IPS-18c (cell line): ENCODE data around the gene ATF7.
"Not testable (repeated sequence)": the region's sequence is repeated elsewhere in the genome, so short reads cannot be mapped to it uniquely, and the experiment has no call there.

Experiments
- H3K4me3 ChIP-seq: 2 replicates; pipeline ENCODE4 v1.7.0; 2013; ENCODE audit warnings: low read depth, mild to moderate bottlenecking, low read length, moderate library complexity; ENCODE audit not compliant: insufficient read depth
- H3K9me3 ChIP-seq: one replicate; pipeline ENCODE4 v1.6.1; 2013; ENCODE audit warnings: mild to moderate bottlenecking, low read length, moderate library complexity; ENCODE audit not compliant: control insufficient read depth, insufficient read depth

ATF7 gene

GRCh38 chr12:53561590-53561953 is 64.6 kb downstream of the ATF7 start:
- no peaks in the 10 kb centered on the region for H3K9me3 ChIP-seq
- H3K4me3 ChIP-seq = no peak overlapping the region

DNA sequence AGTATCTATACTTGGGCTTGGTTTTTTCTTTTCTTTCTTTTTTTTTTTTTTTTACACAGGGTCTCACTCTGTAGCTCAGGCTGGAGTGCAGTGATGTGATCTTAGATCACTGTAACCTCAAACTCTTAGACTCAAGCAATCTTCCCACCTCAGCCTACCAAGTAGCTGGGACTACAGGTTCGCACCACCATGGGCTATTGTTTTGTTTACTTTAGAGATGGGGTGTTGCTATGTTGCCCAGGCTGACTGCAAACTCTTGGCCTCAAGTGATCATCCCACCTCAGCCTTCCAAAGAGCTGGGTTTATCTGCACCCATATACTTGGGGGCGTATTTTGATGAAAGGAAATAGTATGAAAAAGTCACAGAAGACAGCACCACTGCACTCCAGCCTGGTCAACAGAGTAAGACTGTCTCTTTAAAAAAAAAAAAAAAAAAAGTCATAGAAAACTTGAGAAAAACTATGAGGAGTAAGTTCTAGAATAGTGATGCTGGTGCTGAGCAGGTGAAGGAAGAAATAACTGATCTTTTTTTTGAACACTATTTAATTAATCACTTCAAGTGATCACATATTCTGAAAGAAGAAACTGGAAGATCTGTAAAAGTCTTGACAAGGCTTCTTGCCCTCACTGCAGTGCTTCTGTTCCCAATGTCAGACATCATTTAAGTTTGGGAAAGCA is 65.1 kb downstream of the ATF7 start:
- no peaks in the 10 kb centered on the region for H3K9me3 ChIP-seq
- H3K4me3 ChIP-seq = no peak overlapping the region

DNA sequence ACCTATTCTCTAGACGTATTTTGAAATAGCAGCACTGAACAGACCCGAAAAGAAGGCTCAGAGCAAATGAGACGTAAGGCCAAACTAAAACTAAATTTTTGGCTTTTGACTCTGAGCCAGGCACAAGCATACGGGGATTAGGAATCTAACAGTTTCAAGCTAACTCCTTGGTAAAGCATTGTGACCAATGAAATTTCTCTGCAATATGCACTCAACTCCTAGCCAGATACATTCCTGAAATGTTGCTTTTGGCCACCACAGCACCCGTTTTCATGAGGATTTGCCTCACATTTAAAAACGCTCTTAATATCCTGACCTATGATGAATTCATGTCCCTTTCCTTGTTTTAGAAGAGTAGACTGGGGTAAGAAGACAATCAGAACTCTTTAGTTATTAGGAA is 65.8 kb downstream of the ATF7 start:
- no peak overlapping the region for H3K4me3 ChIP-seq

DNA sequence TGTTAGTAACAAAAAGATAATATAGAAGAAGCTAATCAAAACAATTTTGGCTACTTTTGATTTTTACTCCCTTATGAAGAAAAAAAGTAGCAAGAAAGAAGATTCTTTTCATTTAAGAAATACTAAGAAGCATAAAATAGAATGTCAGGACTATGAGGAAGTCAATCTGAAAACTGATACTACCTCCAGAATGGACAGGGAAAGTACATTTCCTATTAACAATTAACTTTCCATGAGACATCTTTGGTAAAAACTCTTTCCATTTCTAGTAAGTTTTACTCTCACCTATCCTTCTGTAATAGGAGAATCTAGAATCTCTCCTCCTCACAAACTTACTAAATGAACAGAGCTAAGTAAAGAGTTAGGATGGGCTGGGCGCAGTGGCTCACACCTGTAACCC is 67.6 kb downstream of the ATF7 start:
- Histone ChIP-seq H3K9me3 (no peaks in the 10 kb centered on the region), H3K4me3 (no peak overlapping the region)

More for the DNA sequence above, 65.8 kb downstream of the ATF7 start:
- H3K9me3 ChIP-seq = no peaks in the 10 kb centered on the region

DNA sequence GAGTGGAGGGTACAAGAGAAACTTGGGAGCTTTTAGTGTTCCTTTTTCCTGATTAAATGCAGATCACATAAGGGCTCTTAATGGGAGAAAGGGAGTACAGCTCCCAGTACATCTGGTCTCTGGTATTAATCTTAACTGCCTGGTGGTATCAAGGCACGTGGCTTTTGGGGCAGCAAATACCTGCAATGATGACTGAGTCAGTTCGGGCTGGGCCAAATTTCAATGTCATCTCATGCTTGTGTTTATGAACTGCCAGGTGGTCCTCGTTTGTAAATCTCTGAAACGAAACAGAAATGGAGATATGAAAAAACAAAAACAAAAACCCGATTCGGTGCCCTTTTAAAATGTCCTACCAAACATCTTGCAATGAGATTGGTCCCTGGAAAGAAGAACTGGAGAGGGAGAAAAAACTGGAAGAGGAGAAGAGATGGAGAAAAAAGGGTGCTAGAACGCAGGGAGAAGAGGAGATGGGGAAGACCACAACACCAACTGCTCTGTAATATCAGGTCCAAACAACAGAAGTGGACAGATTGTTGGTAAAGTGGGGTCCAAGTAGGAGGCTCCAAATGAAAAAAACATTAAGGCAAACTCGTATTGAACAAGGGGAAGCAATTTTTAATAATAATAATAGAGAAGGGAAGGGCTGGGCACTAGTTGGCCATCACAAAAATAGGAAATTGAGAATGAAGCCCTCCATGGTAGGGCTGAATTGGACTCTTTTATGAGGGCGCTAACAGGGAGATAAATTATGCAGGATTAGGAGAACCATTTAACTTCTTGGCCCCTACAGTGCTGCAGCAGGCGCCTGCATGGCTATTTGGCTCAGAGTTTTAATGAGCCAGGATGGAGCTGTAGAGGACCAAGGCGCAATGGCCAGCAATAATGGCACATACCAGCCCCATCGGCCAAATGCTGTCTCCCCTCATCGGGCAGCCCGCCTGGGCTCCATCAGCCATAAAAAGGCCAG is 73.5 kb downstream of the ATF7 start:
- Histone ChIP-seq H3K9me3 (peaks cover 3% of the 10 kb centered on the region), H3K4me3 (no peak overlapping the region)

DNA sequence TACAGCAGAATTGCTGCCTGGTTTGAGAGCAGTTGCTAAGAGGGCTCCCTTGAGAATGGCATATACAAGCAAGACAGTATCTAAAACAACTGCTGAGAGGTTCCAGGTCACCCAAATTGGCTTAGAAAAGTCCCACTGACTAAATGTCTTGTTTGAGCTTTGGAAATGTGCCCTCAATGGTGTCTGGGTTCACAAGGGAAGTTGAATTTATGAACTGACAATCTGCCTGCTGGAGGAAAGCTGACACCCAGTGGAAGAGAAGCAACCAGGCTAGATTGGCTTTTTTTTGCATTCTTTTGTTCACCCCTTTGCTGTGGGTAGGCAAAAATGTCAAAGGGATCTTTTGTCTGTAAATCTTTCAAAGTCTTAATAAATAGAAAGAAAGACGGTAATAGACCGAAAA is 74.3 kb downstream of the ATF7 start:
- no peak overlapping the region for H3K4me3 ChIP-seq
- peaks cover 3% of the 10 kb centered on the region for H3K9me3 ChIP-seq

- Histone ChIP-seq H3K9me3 (peaks cover 3% of the 10 kb centered on the region), H3K4me3 (no peak overlapping the region)
Observed at GRCh38 chr12:53550595-53550994, 75.6 kb downstream of the ATF7 start.

- H3K9me3 ChIP-seq, H3K4me3 ChIP-seq: not testable (repeated sequence)
Observed at GRCh38 chr12:53550131-53550530, 76.1 kb downstream of the ATF7 start.

DNA sequence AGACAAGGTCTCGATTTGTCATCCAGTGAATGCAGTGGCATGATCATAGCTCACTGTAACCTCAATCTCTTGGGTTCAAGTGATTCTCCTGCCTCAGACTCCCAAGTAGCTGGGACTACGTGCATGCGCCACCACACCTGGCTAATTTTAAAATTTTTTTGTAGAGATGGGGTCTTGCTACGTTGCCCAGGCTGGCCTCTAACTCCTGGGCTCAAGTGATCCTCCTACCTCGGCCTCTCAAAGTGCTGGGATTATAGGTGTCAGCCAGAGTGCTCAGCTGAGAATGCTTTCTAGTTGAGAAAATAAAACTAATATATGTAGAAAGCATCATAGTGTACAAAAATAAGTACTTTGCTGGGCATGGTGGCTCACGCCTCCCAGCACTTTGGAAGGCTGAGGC is 77.8 kb downstream of the ATF7 start:
- not testable (repeated sequence) for H3K4me3 ChIP-seq, H3K9me3 ChIP-seq

DNA sequence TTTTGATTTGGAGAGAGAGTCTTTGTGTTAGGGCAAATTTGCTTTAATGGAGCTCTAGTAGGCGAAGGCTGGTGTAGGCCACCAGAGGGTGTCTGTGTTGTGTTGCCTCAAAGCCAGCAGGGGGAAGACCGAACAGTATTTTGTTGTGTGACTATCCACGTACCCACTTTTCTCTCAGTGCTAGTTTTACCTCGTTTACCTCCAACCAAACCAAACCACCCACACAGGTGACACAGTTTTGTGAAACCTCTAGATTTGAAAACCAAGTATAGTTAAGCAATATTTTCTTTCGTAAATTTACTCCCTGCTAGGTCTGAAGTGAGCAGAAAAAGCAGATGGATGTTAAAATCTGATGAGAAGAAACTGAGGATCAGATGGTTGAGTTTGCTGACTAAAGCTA is 82.6 kb downstream of the ATF7 start:
- Histone ChIP-seq H3K4me3 (no peak overlapping the region), H3K9me3 (peaks cover 3% of the 10 kb centered on the region)

DNA sequence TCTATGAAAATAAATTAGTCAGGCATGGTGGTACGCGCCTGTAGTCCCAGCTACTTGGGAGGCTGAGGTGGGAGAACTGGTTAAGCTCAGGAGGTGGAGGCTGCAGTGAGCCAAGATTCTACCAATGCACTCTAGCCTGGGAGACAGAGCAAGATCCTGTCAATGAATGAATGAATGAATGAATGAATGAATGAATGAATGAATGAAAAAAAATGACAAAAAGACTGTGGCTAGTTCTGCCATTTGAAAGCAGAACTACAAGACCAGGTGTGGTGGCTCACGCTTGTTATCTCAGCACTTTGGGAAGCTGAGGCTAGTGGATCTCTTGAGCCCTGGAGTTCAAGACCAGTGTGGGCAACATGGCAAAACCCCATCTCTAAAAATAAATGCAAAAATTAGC is 86.7 kb downstream of the ATF7 start:
- Histone ChIP-seq H3K9me3 (no peaks in the 10 kb centered on the region), H3K4me3 (no peak overlapping the region)

DNA sequence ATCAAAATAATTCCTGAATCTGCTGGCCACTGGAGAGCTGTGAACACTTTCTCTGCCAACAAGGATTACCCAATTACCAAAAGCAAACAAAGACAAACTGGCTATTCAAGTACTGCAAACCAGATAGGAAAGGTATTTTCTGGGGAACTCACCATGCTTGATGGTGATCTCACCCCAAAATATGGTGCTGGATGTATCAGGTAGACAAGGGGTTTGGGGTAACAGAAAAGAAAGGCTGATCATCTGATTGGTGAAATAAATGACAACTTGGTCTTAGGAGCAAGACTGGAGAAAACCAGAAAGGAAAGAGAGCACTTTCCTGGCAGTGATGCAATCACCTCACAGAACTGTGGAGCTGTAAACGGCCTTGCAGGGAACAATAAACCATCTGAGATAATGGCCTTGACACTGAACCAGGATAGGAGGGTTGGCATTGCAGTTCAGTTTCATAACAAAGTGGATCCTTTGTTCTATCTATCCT is 87.9 kb downstream of the ATF7 start:
- peaks cover 2% of the 10 kb centered on the region for H3K9me3 ChIP-seq
- no peak overlapping the region for H3K4me3 ChIP-seq

DNA sequence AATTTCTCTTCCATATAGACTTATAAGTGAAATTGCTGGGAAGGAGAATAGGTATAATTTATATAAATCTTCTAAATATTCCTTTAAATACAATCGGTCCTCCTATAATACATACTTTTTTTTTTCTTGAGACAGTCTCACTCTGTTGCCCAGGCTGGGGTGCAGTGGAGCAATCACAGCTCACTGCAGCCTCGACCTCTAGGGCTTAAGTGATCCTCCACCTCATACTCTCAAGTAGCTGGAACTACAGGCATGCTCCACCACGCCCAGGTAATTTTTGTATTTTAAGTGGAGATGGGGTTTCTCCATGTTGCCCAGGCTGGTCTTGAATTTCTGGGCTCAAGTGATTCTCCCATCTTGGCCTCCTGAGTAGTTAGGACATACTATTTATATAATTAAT is 89.2 kb downstream of the ATF7 start:
- Histone ChIP-seq H3K4me3 (no peak overlapping the region), H3K9me3 (peaks cover 2% of the 10 kb centered on the region)

DNA sequence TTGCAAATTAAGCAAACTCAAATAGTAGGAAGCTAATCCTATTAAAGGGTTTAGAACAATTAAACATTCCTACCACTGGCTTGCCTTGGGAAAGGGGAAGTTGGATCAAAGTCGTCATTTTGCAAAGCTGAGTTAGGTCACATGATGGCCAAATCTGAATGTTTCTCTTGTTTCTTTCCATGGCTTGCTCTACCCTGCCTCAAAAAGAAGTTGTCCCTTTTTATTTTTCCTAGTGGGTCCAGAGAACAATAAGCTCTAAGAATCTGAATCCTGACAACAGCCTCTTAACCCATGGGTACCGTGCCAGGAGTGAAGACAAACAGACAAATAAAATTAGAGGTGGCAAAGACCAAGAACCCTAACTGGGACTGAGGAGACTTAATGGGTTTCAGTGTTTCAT is 92.7 kb downstream of the ATF7 start:
- H3K4me3 ChIP-seq = no peak overlapping the region

GRCh38 chr12:53532524-53533445 is 93.4 kb downstream of the ATF7 start:
- peaks cover 2% of the 10 kb centered on the region for H3K9me3 ChIP-seq

More for the DNA sequence above, 92.7 kb downstream of the ATF7 start:
- H3K9me3 ChIP-seq = peaks cover 2% of the 10 kb centered on the region

DNA sequence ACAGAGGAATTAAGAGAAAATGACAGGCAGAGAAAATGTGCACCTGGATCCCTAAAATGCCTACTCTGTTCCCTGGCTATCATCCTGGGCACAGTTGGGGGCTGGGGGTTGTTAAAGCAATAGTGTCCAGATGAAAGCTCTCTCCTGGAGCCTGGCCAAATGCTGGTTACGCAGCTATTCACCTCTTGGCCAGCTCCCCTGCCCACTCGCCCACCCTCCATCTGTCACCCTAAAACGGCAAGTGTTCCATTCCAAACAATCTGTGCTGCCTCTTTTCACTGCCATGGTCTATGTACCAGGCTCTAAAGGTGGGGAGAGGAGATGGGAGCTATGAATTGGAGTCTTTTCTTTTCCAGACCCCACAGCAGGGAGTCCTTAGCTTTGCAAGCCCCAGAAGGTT is 94.2 kb downstream of the ATF7 start:
- Histone ChIP-seq H3K4me3 (no peak overlapping the region), H3K9me3 (peaks cover 2% of the 10 kb centered on the region)

More at GRCh38 chr12:53532524-53533445, 93.4 kb downstream of the ATF7 start:
- H3K4me3 ChIP-seq = no peak overlapping the region

- H3K9me3 ChIP-seq = peaks cover 2% of the 10 kb centered on the region
- no peak overlapping the region for H3K4me3 ChIP-seq
Observed at GRCh38 chr12:53530920-53531319, 95.3 kb downstream of the ATF7 start.
